ENCODE results near the gene HMCN1. TPM values are rescaled to one million over a fixed set of nuclear protein-coding genes. Genes with fewer than 3 reads are reported as not detected.
"Not testable (repeated sequence)": the region's sequence is repeated elsewhere in the genome, so short reads cannot be mapped to it uniquely, and the experiment has no call there.

HMCN1 gene
- total and polyA plus RNA-seq, 2 donors (not counting 1 experiment from before 2014, with no cell fraction given), result 6.8 to 21.0 TPM

DNA sequence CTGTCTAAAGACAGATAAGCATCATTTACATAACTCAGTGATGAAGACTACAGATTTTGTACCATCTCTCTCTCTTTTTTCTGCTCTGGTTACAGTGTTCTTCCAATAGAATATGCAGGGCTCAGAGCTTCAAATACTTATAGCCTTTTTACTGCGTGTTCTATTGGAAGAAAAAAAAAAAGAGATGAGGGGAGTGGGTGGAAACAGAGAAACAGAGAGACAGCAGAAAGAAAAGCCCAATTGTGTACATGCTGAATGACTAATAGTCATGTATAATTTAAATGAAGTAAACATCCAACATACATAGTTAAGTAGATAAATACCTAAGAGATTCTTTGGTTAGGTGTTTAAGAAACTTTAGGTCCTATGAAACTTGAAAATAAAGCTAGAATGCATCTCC is 151.9 kb downstream of the HMCN1 start:
- no peak for DNase-seq (ENCODE audit: low read depth in 2 of 2)
- H4K20me1 ChIP-seq (ENCODE audit: control insufficient read depth, extremely low read depth, insufficient read depth, low read length), result no peaks in the 10 kb centered on the region
- no peaks in the 10 kb centered on the region for H3K4me1 ChIP-seq (ENCODE audit: control insufficient read depth, extremely low read depth, insufficient read depth, low read length)
- H3K27ac ChIP-seq (ENCODE audit: insufficient read depth, low read length), result no peak overlapping the region
- H3K4me2 ChIP-seq (ENCODE audit: extremely low read depth, insufficient read depth, low read length), result no peak overlapping the region
- H3K9ac ChIP-seq (ENCODE audit: insufficient read depth, low read length), result no peak overlapping the region
- H3K79me2 ChIP-seq (ENCODE audit: control insufficient read depth, insufficient read depth, low read length), result no peaks in the 10 kb centered on the region
- no peaks in the 10 kb centered on the region for H3K9me3 ChIP-seq (ENCODE audit: control insufficient read depth, insufficient read depth, low read depth, low read length)
- no peak overlapping the region for H2AFZ ChIP-seq (ENCODE audit: low read length)
- H3K27me3 ChIP-seq (ENCODE audit: control insufficient read depth, insufficient read depth, low read length), result no peaks in the 10 kb centered on the region
- TF ChIP-seq, protein P1, sequence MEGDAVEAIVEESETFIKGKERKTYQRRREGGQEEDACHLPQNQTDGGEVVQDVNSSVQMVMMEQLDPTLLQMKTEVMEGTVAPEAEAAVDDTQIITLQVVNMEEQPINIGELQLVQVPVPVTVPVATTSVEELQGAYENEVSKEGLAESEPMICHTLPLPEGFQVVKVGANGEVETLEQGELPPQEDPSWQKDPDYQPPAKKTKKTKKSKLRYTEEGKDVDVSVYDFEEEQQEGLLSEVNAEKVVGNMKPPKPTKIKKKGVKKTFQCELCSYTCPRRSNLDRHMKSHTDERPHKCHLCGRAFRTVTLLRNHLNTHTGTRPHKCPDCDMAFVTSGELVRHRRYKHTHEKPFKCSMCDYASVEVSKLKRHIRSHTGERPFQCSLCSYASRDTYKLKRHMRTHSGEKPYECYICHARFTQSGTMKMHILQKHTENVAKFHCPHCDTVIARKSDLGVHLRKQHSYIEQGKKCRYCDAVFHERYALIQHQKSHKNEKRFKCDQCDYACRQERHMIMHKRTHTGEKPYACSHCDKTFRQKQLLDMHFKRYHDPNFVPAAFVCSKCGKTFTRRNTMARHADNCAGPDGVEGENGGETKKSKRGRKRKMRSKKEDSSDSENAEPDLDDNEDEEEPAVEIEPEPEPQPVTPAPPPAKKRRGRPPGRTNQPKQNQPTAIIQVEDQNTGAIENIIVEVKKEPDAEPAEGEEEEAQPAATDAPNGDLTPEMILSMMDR (conservative IDR thresholded peaks at IDR 0.05 in 1 of 2, IDR thresholded peaks at IDR 0.05 in 1 of 2; ENCODE audit: low read depth in 1 of 2, low read length in 2 of 2), result no peak
- no peak for TF ChIP-seq EZH2 (IDR thresholded peaks at IDR 0.05; ENCODE audit: low read length, missing control alignments)
- no peak overlapping the region for H3K4me3 ChIP-seq (replicated peaks in 1 of 4; ENCODE audit: control extremely low read depth in 1 of 4, insufficient read depth in 1 of 4, low read depth in 3 of 4, low read length in 4 of 4)
- H3K36me3 ChIP-seq (ENCODE audit: control insufficient read depth, insufficient read depth, low read length), result no peaks in the 10 kb centered on the region

- no peak for TF ChIP-seq EZH2 (IDR thresholded peaks at IDR 0.05; ENCODE audit: low read length, missing control alignments)
- TF ChIP-seq, protein P1 (conservative IDR thresholded peaks at IDR 0.05 in 1 of 2, IDR thresholded peaks at IDR 0.05 in 1 of 2; ENCODE audit: low read depth in 1 of 2, low read length in 2 of 2), result no peak
- Histone ChIP-seq H3K9ac (ENCODE audit: insufficient read depth, low read length) (no peak overlapping the region), H3K9me3 (ENCODE audit: control insufficient read depth, insufficient read depth, low read depth, low read length) (no peaks in the 10 kb centered on the region), H3K36me3 (ENCODE audit: control insufficient read depth, insufficient read depth, low read length) (no peaks in the 10 kb centered on the region), H3K27ac (ENCODE audit: insufficient read depth, low read length) (no peak overlapping the region), H4K20me1 (ENCODE audit: control insufficient read depth, extremely low read depth, insufficient read depth, low read length) (no peaks in the 10 kb centered on the region), H3K79me2 (ENCODE audit: control insufficient read depth, insufficient read depth, low read length) (no peaks in the 10 kb centered on the region), H3K4me2 (ENCODE audit: extremely low read depth, insufficient read depth, low read length) (no peak overlapping the region), H3K27me3 (ENCODE audit: control insufficient read depth, insufficient read depth, low read length) (no peaks in the 10 kb centered on the region), H3K4me1 (ENCODE audit: control insufficient read depth, extremely low read depth, insufficient read depth, low read length) (no peaks in the 10 kb centered on the region), H2AFZ (ENCODE audit: low read length) (no peak overlapping the region), H3K4me3 (replicated peaks in 1 of 4; ENCODE audit: control extremely low read depth in 1 of 4, insufficient read depth in 1 of 4, low read depth in 3 of 4, low read length in 4 of 4) (no peak overlapping the region)
- no peak for DNase-seq (ENCODE audit: low read depth in 2 of 2)
These were observed 152.5 kb downstream of the HMCN1 start for GRCh38 chr1:185886671-185887070.

DNA sequence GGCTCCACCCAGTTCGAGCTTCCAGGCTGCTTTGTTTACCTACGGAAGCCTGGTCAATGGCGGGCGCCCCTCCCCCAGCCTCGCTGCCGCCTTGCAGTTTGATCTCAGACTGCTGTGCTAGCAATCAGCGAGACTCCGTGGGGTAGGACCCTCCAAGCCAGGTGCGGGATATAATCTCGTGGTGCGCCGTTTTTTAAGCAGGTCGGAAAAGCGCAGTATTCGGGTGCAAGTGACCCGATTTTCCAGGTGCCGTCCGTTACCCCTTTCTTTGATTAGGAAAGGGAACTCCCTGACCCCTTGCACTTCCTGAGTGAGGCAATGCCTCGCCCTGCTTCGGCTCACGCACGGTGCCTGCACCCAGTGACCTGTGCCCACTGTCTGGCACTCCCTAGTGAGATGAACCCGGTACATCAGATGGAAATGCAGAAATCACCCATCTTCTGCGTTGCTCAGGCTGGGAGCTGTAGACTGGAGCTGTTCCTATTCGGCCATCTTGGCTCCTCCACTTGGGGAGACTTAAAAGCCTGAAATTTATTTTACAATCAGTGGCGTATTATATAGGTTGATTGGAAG is 158.7 kb downstream of the HMCN1 start:
- H2AFZ ChIP-seq (ENCODE audit: low read length); DNase-seq (ENCODE audit: low read depth in 2 of 2); H3K4me2 ChIP-seq (ENCODE audit: extremely low read depth, insufficient read depth, low read length); H3K9me3 ChIP-seq (ENCODE audit: control insufficient read depth, insufficient read depth, low read depth, low read length); H3K36me3 ChIP-seq (ENCODE audit: control insufficient read depth, insufficient read depth, low read length); H3K27me3 ChIP-seq (ENCODE audit: control insufficient read depth, insufficient read depth, low read length); H4K20me1 ChIP-seq (ENCODE audit: control insufficient read depth, extremely low read depth, insufficient read depth, low read length); H3K9ac ChIP-seq (ENCODE audit: insufficient read depth, low read length); H3K4me3 ChIP-seq (replicated peaks in 1 of 4; ENCODE audit: control extremely low read depth in 1 of 4, insufficient read depth in 1 of 4, low read depth in 3 of 4, low read length in 4 of 4); H3K27ac ChIP-seq (ENCODE audit: insufficient read depth, low read length); H3K4me1 ChIP-seq (ENCODE audit: control insufficient read depth, extremely low read depth, insufficient read depth, low read length); H3K79me2 ChIP-seq (ENCODE audit: control insufficient read depth, insufficient read depth, low read length): not testable (repeated sequence)
